Measurements from ENCODE around the gene CNTN5. TPM values are rescaled to one million over a fixed set of nuclear protein-coding genes. Genes with fewer than 3 reads are reported as not detected.
"Not testable (repeated sequence)": the region's sequence is repeated elsewhere in the genome, so short reads cannot be mapped to it uniquely, and the experiment has no call there.

CNTN5 gene
- total RNA-seq, 2 experiments from 2014 or later, result not detected

DNA sequence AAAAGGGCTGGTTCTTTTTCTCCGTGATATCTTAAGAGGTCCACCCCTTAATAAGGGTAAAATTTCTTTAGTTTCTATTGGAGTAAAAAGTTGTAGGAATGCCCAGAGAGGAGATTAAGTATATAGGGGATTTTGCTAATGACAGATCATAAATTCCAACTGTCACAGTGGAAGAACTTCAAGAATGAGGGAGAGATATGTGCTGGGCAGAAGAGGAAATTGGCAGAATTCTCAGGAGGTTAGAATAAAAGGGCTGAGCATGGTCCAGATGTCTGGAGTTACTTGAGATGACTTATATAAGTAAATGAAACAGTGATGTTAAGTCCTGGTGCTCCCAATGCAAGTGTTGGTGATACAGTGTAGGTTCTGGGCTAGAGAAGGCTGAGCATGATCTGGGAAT lies 1248.8 kb downstream of the CNTN5 start:
- DNase-seq (no peak), ATAC-seq (no peak)
- Mint-ChIP-seq H3K4me3 (no peak overlapping the region), H3K27me3 (ENCODE audit: low read depth) (no peaks in the 10 kb centered on the region), H3K9me3 (ENCODE audit: insufficient read depth) (peaks cover 4% of the 10 kb centered on the region), H3K36me3 (ENCODE audit: low read depth) (no peaks in the 10 kb centered on the region), H3K4me1 (ENCODE audit: low read depth) (no peaks in the 10 kb centered on the region), H3K27ac (no peak overlapping the region)
- ChIA-PET POLR2A (no interaction called here), CTCF (no interaction called here)

DNA sequence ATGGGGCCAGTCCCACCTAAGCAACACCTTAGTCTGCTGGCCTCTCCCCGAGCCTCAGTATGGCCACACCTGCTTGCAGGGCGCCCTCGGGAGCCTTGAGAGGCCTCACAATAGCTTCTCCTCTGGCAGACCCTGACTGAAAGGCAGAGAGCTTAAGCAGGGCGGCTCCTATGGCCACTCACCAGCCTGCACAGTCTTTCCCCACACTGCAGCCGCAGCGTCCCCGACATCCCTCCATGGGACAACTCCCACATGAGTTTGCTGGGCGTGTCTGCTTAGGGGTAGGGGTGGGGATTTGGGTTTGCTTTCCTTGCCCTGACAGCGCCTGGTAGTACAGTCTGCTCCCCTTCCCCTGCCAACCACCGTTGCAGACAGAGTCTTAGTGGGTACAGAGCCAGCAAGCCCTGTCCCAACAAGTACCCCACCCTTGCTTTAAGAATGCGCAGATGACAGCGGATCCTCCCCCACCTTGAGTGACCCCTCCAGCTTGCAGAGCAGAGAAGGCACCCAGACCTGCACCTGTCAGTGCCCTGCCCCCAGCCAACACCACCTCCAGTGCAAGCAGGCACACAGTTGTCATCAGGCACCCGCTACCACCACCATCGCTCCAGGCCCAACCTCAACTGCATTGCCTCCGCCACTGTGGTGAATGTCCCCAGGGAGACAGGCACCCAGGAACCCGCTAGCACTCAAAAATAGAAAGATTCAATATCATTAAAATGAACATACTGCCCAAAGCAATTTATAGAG lies 1252.5 kb downstream of the CNTN5 start:
- ATAC-seq, result no peak
- ChIA-PET POLR2A (no interaction called here), CTCF (no interaction called here)
- H3K4me3 Mint-ChIP-seq, result no peak overlapping the region
- no peak overlapping the region for H3K27ac Mint-ChIP-seq
- no peaks in the 10 kb centered on the region for H3K27me3 Mint-ChIP-seq (ENCODE audit: low read depth)
- peaks cover 4% of the 10 kb centered on the region for H3K9me3 Mint-ChIP-seq (ENCODE audit: insufficient read depth)
- H3K4me1 Mint-ChIP-seq (ENCODE audit: low read depth), result no peaks in the 10 kb centered on the region
- no peak for DNase-seq
- H3K36me3 Mint-ChIP-seq (ENCODE audit: low read depth), result no peaks in the 10 kb centered on the region

DNA sequence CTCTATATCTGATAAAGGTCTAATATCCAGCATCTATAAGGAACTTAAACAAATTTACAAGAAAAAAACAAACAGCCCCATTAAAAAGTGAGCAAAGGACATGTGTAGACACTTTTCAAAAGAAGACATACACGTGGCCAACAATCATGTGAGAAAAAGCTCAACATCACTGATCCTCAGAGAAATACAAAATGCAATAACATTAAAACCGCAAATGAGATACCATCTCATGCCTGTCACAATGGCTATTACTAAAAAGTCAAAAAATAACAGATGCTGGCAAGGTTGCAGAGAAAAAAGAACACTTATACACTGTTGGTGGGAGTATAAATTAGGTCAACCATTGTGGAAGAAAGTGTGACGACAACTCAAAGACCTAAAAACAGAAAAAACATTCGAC lies 1253.7 kb downstream of the CNTN5 start:
- H3K27me3 Mint-ChIP-seq (ENCODE audit: low read depth); CTCF ChIA-PET; H3K36me3 Mint-ChIP-seq (ENCODE audit: low read depth); H3K9me3 Mint-ChIP-seq (ENCODE audit: insufficient read depth); H3K27ac Mint-ChIP-seq; DNase-seq; H3K4me3 Mint-ChIP-seq; ATAC-seq; POLR2A ChIA-PET; H3K4me1 Mint-ChIP-seq (ENCODE audit: low read depth): not testable (repeated sequence)

- CTCF ChIA-PET, result no interaction called here
- H3K27me3 Mint-ChIP-seq (ENCODE audit: low read depth), result no peaks in the 10 kb centered on the region
- DNase-seq (no peak), ATAC-seq (no peak)
- POLR2A ChIA-PET, result no interaction called here
- no peak overlapping the region for H3K4me3 Mint-ChIP-seq
- no peaks in the 10 kb centered on the region for H3K36me3 Mint-ChIP-seq (ENCODE audit: low read depth)
- H3K9me3 Mint-ChIP-seq (ENCODE audit: insufficient read depth), result no peaks in the 10 kb centered on the region
- H3K27ac Mint-ChIP-seq, result no peak overlapping the region
- no peaks in the 10 kb centered on the region for H3K4me1 Mint-ChIP-seq (ENCODE audit: low read depth)
These were observed 1274.0 kb downstream of the CNTN5 start for GRCh38 chr11:100294748-100295147.

DNA sequence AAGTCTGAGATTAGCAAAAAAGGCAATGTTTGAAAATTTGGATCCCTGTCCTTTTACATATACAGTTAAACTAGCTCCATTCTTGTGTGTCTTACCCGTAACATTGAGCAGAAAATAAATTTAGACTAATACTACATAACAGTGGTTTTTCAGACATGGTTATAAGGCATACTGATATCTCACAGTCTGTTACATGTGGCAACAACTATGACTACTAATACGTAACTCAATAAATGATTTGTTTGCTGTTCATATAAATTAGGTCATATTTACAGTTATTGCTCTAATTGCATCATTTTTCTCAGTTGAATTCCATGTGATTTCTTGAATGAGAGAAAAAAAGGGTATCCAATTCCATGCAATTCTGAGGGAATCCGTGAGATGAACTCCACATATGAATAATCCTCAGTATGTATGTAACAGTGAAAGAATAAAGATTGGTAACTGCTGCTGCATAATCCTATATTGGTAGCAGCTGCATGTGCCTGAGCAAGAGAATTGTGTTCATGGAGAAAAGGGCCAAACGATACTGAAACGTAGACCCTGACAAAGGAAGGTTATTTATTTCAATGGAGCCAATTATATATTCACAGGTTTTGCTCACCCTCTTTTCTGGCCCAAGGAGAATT lies 1275.4 kb downstream of the CNTN5 start:
- Mint-ChIP-seq H3K9me3 (ENCODE audit: insufficient read depth) (no peaks in the 10 kb centered on the region), H3K4me3 (no peak overlapping the region), H3K36me3 (ENCODE audit: low read depth) (no peaks in the 10 kb centered on the region), H3K27ac (no peak overlapping the region), H3K4me1 (ENCODE audit: low read depth) (no peaks in the 10 kb centered on the region), H3K27me3 (ENCODE audit: low read depth) (no peaks in the 10 kb centered on the region)
- DNase-seq (no peak), ATAC-seq (no peak)
- ChIA-PET POLR2A (no interaction called here), CTCF (no interaction called here)

DNA sequence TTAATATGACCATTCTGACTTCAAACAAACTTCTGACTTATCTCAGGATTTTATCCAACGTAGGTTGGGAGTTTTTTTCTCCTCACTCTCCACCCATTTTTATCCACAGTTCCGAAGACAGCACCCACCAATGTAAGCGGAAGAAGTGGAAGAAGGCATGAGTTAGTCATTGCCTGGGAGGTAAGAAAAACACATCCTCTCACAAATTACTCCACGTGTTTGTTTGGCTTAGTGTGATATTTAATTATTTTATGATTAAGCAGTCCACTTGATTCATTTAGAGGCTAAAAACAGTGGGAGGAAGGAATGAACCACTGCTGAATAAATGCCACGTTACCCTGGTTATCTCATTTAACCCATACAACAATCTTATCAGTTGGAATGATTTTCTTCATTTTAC lies 1276.8 kb downstream of the CNTN5 start:
- H3K9me3 Mint-ChIP-seq (ENCODE audit: insufficient read depth), result no peaks in the 10 kb centered on the region
- ChIA-PET POLR2A (no interaction called here), CTCF (no interaction called here)
- no peak overlapping the region for H3K27ac Mint-ChIP-seq
- H3K36me3 Mint-ChIP-seq (ENCODE audit: low read depth), result no peaks in the 10 kb centered on the region
- no peak for ATAC-seq
- no peaks in the 10 kb centered on the region for H3K4me1 Mint-ChIP-seq (ENCODE audit: low read depth)
- no peak overlapping the region for H3K4me3 Mint-ChIP-seq
- no peak for DNase-seq
- H3K27me3 Mint-ChIP-seq (ENCODE audit: low read depth), result no peaks in the 10 kb centered on the region

DNA sequence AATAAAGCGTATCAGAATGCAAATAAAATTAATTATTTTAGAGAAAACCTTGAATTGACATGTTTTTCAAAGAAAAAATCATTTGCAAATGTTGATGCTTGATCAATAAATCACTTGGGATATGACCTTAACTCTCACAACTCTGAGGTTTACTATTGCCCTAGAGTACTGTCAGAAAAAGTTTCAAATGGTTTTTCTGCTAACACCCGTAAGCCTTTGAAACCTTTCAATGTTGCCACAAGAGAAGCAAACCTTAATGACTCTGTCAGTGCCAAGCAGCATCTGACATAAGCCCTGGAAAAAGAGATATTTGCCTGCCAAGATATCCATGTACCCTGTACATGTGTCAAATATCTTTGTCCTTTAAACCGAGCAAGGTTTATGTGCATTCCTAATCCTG lies 1282.1 kb downstream of the CNTN5 start:
- Mint-ChIP-seq H3K4me1 (ENCODE audit: low read depth) (no peaks in the 10 kb centered on the region), H3K4me3 (no peak overlapping the region), H3K27me3 (ENCODE audit: low read depth) (no peaks in the 10 kb centered on the region), H3K36me3 (ENCODE audit: low read depth) (no peaks in the 10 kb centered on the region), H3K9me3 (ENCODE audit: insufficient read depth) (peaks cover 4% of the 10 kb centered on the region), H3K27ac (no peak overlapping the region)
- DNase-seq (no peak), ATAC-seq (no peak)
- CTCF ChIA-PET, result no interaction called here
- POLR2A ChIA-PET, result no interaction called here

DNA sequence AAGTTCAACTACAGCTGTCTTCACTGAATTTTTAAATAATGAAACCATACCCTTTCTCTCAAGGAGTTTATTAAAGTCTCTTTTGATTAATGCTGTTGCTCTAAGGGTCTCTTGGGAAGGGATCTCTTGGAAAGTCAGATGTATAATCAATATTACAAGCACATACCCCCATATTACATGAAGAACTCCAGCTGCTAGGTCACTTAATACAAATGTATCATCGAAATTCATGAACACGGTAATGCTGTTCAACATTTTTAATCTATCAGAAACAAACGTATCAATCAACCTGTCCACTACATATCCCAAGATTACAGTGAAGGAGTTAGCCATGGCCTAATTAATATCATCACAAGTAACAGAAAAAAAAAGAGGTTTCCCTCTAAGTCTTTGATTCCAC lies 1283.1 kb downstream of the CNTN5 start:
- CTCF ChIA-PET, result no interaction called here
- POLR2A ChIA-PET, result no interaction called here

GRCh38 chr11:100308202-100308601 lies 1287.5 kb downstream of the CNTN5 start:
- ChIA-PET POLR2A (no interaction called here), CTCF (no interaction called here)
- ATAC-seq (no peak), DNase-seq (no peak)
- H3K27me3 Mint-ChIP-seq (ENCODE audit: low read depth), result no peaks in the 10 kb centered on the region
- no peak overlapping the region for H3K4me3 Mint-ChIP-seq
- H3K36me3 Mint-ChIP-seq (ENCODE audit: low read depth), result no peaks in the 10 kb centered on the region
- no peaks in the 10 kb centered on the region for H3K4me1 Mint-ChIP-seq (ENCODE audit: low read depth)
- H3K9me3 Mint-ChIP-seq (ENCODE audit: insufficient read depth), result peaks cover 8% of the 10 kb centered on the region
- no peak overlapping the region for H3K27ac Mint-ChIP-seq

More for the DNA sequence above, 1283.1 kb downstream of the CNTN5 start:
- Mint-ChIP-seq H3K4me3 (no peak overlapping the region), H3K27ac (no peak overlapping the region), H3K9me3 (ENCODE audit: insufficient read depth) (peaks cover 6% of the 10 kb centered on the region), H3K4me1 (ENCODE audit: low read depth) (no peaks in the 10 kb centered on the region), H3K36me3 (ENCODE audit: low read depth) (no peaks in the 10 kb centered on the region), H3K27me3 (ENCODE audit: low read depth) (no peaks in the 10 kb centered on the region)
- ATAC-seq (no peak), DNase-seq (no peak)

GRCh38 chr11:100315946-100316345 lies 1295.2 kb downstream of the CNTN5 start:
- peaks cover 6% of the 10 kb centered on the region for H3K9me3 Mint-ChIP-seq (ENCODE audit: insufficient read depth)
- CTCF ChIA-PET, result no interaction called here
- no peak for ATAC-seq
- H3K4me3 Mint-ChIP-seq, result no peak overlapping the region
- POLR2A ChIA-PET, result no interaction called here
- no peak overlapping the region for H3K27ac Mint-ChIP-seq
- no peaks in the 10 kb centered on the region for H3K4me1 Mint-ChIP-seq (ENCODE audit: low read depth)
- no peaks in the 10 kb centered on the region for H3K27me3 Mint-ChIP-seq (ENCODE audit: low read depth)
- DNase-seq, result no peak
- no peaks in the 10 kb centered on the region for H3K36me3 Mint-ChIP-seq (ENCODE audit: low read depth)

DNA sequence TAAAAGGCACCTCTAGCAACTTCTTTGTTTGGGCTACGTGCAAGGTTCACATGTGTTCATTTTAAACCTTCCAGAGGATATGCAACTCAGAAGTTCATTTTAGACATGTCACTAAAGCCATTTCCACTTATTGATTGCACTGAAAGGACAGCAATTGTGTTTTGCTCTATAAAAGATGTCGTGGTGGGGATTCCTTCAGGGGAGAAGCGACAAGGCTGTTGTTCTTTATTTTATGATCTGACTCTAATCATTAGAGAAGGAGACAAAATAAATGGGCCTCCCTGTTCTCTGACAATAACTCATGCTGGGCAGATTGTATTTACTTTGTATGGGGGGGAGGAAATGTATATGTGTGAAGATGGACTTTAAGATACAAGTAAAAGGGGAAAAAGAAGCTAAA lies 1296.2 kb downstream of the CNTN5 start:
- Mint-ChIP-seq H3K36me3 (ENCODE audit: low read depth) (no peaks in the 10 kb centered on the region), H3K4me1 (ENCODE audit: low read depth) (no peaks in the 10 kb centered on the region), H3K27me3 (ENCODE audit: low read depth) (no peaks in the 10 kb centered on the region), H3K4me3 (no peak overlapping the region), H3K27ac (no peak overlapping the region), H3K9me3 (ENCODE audit: insufficient read depth) (peaks cover 6% of the 10 kb centered on the region)
- ATAC-seq, result no peak
- POLR2A ChIA-PET, result no interaction called here
- CTCF ChIA-PET, result no interaction called here
- DNase-seq, result no peak

GRCh38 chr11:100319691-100320090 lies 1298.9 kb downstream of the CNTN5 start:
- POLR2A ChIA-PET, result no interaction called here
- Mint-ChIP-seq H3K36me3 (ENCODE audit: low read depth) (no peaks in the 10 kb centered on the region), H3K9me3 (ENCODE audit: insufficient read depth) (peaks cover 6% of the 10 kb centered on the region), H3K27me3 (ENCODE audit: low read depth) (no peaks in the 10 kb centered on the region), H3K27ac (no peak overlapping the region), H3K4me3 (no peak overlapping the region), H3K4me1 (ENCODE audit: low read depth) (no peaks in the 10 kb centered on the region)
- CTCF ChIA-PET, result no interaction called here
- DNase-seq (no peak), ATAC-seq (no peak)

All from activated CD8-positive, alpha-beta T cell treated with anti-CD3 and anti-CD28 coated beads, Interleukin-2, amount 10 ng/mL, durations not matched to agents 7 days and 5 days (primary cell).